Esophagus (tissue), 2 donors: ENCODE results near the gene CACYBP. TPM values are rescaled to one million over a fixed set of nuclear protein-coding genes. Genes with fewer than 3 reads are reported as not detected.
"Not testable (repeated sequence)": the region's sequence is repeated elsewhere in the genome, so short reads cannot be mapped to it uniquely, and the experiment has no call there.

Source experiments
- H3K27ac ChIP-seq, 2 donors: one replicate each; pipeline ENCODE4 v1.5.1; 2013; ENCODE audit warnings: low read depth in 2 of 2, mild to moderate bottlenecking in 2 of 2, inconsistent platforms in 1 of 2, low read length in 1 of 2, moderate library complexity in 1 of 2
- H3K27me3 ChIP-seq, 2 donors: one replicate each; pipeline ENCODE4 v1.6.1; 2013; ENCODE audit warnings: low read length in 2 of 2, control low read depth in 1 of 2, mild to moderate bottlenecking in 1 of 2; ENCODE audit not compliant: insufficient read depth in 2 of 2, control insufficient read depth in 1 of 2
- H3K36me3 ChIP-seq, 2 donors: one replicate each; pipeline ENCODE4 v1.6.1; 2013; ENCODE audit warnings: low read length in 1 of 2; ENCODE audit not compliant: control insufficient read depth in 2 of 2, insufficient read depth in 2 of 2
- H3K4me1 ChIP-seq, 2 donors: one replicate each; pipeline ENCODE4 v1.6.1; 2013; ENCODE audit warnings: low read length in 1 of 2; ENCODE audit not compliant: control insufficient read depth in 2 of 2, insufficient read depth in 2 of 2
- H3K4me3 ChIP-seq, 2 donors: one replicate each; pipeline ENCODE4 v1.5.1; 2013; ENCODE audit warnings: low read length in 2 of 2, mild to moderate bottlenecking in 2 of 2, low read depth in 1 of 2, moderate library complexity in 1 of 2
- H3K9me3 ChIP-seq, 2 donors: one replicate each; pipeline ENCODE4 v1.6.1; 2013; ENCODE audit warnings: mild to moderate bottlenecking in 2 of 2, low read depth in 1 of 2, low read length in 1 of 2, moderate library complexity in 1 of 2; ENCODE audit not compliant: control insufficient read depth in 2 of 2, insufficient read depth in 1 of 2
- WGBS, 2 donors: extraction: QIAGEN DNeasy Blood & Tissue Kit; methylation state at CpG; one replicate each; pipeline ENCODE4 v1.1.7; 2013; 5-methylcytosine and 5-hydroxymethylcytosine counted together
- polyA plus RNA-seq, 2 donors: library from polyadenylated mRNA; stranded (reverse); fragments of 200-250 nt; gene quantifications; one replicate each; pipeline ENCODE4 v1.2.3, GENCODE V29; 2013
- donor health status: healthy with polysubstance abuse.
- donor health status: Bipolar disorder and iron deficiency.

Gene CACYBP
- polyA plus RNA-seq, 2 donors = 24.2 to 66.8 TPM

GRCh38 chr1:175002910-175003517 is 3.3 kb downstream of the CACYBP start:
- Histone ChIP-seq H3K27me3 (no peaks in the 10 kb centered on the region), H3K4me1 (no peaks in the 10 kb centered on the region), H3K4me3 (no peak overlapping the region), H3K9me3 (no peaks in the 10 kb centered on the region), H3K36me3 (no peaks in the 10 kb centered on the region), H3K27ac (no peak overlapping the region)
- 88 to 91% methylated on average over 15 to 17 of the region's 17 CpGs for WGBS, 2 donors

DNA sequence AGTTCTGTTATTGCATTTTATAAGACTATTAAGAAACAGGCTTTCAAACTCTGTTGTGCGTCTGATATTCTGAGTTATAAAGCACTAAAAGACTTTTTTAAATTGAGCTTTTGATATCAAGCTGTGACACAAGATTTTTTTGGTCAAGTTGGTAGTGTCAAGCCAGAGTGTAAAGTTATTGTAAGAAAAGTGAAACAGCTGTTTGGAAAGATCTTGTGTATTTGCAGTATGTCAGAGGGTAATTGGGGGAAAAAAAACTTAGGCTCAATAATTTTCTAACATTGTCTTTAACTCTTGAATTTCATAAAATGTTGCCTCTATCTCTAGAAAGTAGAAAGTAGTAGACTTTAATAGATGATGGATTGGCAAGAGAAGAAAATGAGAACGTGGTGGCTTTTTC is 3.8 kb downstream of the CACYBP start:
- Histone ChIP-seq H3K36me3 (no peaks in the 10 kb centered on the region), H3K9me3 (no peaks in the 10 kb centered on the region), H3K27me3 (no peaks in the 10 kb centered on the region), H3K4me1 (no peaks in the 10 kb centered on the region), H3K27ac (no peak overlapping the region), H3K4me3 (no peak overlapping the region)
- 52 to 62% methylated on average over 2 of the region's 2 CpGs for WGBS, 2 donors

GRCh38 chr1:175005085-175005783 is 5.5 kb downstream of the CACYBP start:
- H3K4me3 ChIP-seq = no peak overlapping the region
- H3K9me3 ChIP-seq = no peaks in the 10 kb centered on the region
- no peak overlapping the region for H3K27ac ChIP-seq
- H3K27me3 ChIP-seq = no peaks in the 10 kb centered on the region
- H3K36me3 ChIP-seq = peaks cover 0 to 2% of the 10 kb centered on the region in 2 donors
- no peaks in the 10 kb centered on the region for H3K4me1 ChIP-seq
- WGBS, 2 donors = 88 to 89% methylated on average over 8 of the region's 8 CpGs

GRCh38 chr1:175009532-175009931 is 9.8 kb downstream of the CACYBP start:
- Histone ChIP-seq H3K36me3 (peaks cover 5 to 11% of the 10 kb centered on the region in 2 donors), H3K27ac (no peak overlapping the region)
- WGBS, 2 donors = 80 to 82% methylated on average over 10 of the region's 10 CpGs

DNA sequence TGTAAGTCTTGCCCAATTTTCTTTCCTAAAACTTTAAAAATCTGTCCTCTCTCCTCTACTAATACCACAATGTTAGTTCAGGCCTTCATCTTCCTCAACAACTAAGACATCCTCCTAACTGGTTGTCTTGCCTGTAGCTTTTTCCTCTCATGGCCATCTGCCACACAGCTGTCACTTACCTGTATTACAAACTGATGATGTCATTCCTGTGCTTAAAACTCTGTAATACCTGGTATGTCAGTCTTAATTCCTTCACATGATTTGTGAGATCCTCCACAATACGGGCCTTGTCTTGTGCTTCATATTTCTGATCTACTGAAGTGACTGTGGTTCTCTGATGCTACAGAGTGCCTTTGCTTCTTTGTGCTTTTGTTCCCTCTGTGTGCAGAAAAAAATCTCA is 13.7 kb downstream of the CACYBP start:
- Histone ChIP-seq H3K9me3 (no peaks in the 10 kb centered on the region), H3K27ac (no peak overlapping the region), H3K4me1 (no peaks in the 10 kb centered on the region), H3K36me3 (peaks cover 14 to 21% of the 10 kb centered on the region in 2 donors), H3K27me3 (no peaks in the 10 kb centered on the region), H3K4me3 (no peak overlapping the region)
- 54 to 57% methylated on average over 1 of the region's 1 CpG for WGBS, 2 donors

More at GRCh38 chr1:175009532-175009931, 9.8 kb downstream of the CACYBP start:
- H3K4me1 ChIP-seq = no peaks in the 10 kb centered on the region
- H3K9me3 ChIP-seq = no peaks in the 10 kb centered on the region
- H3K27me3 ChIP-seq = no peaks in the 10 kb centered on the region
- no peak overlapping the region for H3K4me3 ChIP-seq

GRCh38 chr1:175015243-175015642 is 15.5 kb downstream of the CACYBP start:
- WGBS, 2 donors = 92 to 93% methylated on average over 4 of the region's 4 CpGs
- H3K9me3 ChIP-seq = no peaks in the 10 kb centered on the region
- no peaks in the 10 kb centered on the region for H3K4me1 ChIP-seq
- H3K36me3 ChIP-seq = peaks cover 14 to 19% of the 10 kb centered on the region in 2 donors
- no peak overlapping the region for H3K4me3 ChIP-seq
- H3K27me3 ChIP-seq = no peaks in the 10 kb centered on the region
- H3K27ac ChIP-seq = no peak overlapping the region

DNA sequence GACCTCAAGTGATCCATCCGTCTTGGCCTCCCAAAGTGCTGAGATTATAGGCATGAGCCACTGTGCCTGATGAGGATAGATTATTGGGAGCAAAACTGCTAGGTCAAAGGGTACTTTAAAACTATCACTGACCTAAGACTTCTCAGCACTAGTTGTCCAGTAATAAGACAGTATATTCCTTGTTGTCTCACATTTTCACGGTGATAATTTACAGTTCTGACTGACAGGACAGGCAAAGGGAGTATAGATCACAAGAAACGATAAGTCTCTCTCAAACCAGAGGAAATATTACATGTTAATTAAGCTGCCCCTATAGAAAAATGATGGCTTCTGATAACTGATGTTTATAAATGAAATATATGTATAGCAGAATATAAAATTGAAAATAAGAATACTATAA is 19.8 kb downstream of the CACYBP start:
- Histone ChIP-seq H3K27me3 (no peaks in the 10 kb centered on the region), H3K27ac (no peak overlapping the region), H3K4me1 (peaks cover 0 to 2% of the 10 kb centered on the region in 2 donors), H3K4me3 (no peak overlapping the region), H3K36me3 (peaks cover 9 to 10% of the 10 kb centered on the region in 2 donors), H3K9me3 (no peaks in the 10 kb centered on the region)
- 89 to 91% methylated on average over 3 of the region's 3 CpGs for WGBS, 2 donors

GRCh38 chr1:175023043-175023921 is 23.5 kb downstream of the CACYBP start, which contains the start of gene MRPS14:
MRPS14 (minus strand) TSS chr1:175023425; CDS start chr1:175023408, 17 bp downstream.
- Histone ChIP-seq H3K4me3 (peak within 1 kb of the TSS; percentile 75 to 92), H3K36me3 (peaks cover 0 to 1% of the 10 kb centered on the region in 2 donors), H3K9me3 (no peaks in the 10 kb centered on the region), H3K27ac (peak within 1 kb of the TSS; percentile 52 to 92), H3K4me1 (peaks cover 0 to 2% of the 10 kb centered on the region in 2 donors), H3K27me3 (no peaks in the 10 kb centered on the region)
- 3% methylated on average over 42 of the region's 42 CpGs for WGBS, 2 donors

GRCh38 chr1:175023922-175024242 is 24.1 kb downstream of the CACYBP start:
- H3K27me3 ChIP-seq, H3K4me1 ChIP-seq, H3K9me3 ChIP-seq, H3K36me3 ChIP-seq: not testable (repeated sequence)
- H3K4me3 ChIP-seq = peak overlapping the region in 1 of 2 donors; percentile 92
- 91% methylated on average over 2 of the region's 2 CpGs for WGBS, 2 donors
- H3K27ac ChIP-seq = peak overlapping the region; percentile 50 to 85
